Activated CD8-positive, alpha-beta T cell treated with anti-CD3 and anti-CD28 coated beads for 36 hours (primary cell): Measurements from ENCODE around the gene SULT1A2. TPM values are rescaled to one million over a fixed set of nuclear protein-coding genes. Genes with fewer than 3 reads are reported as not detected.

Experiments
- ATAC-seq: fragments of 200-7000 bp; cut with Tn5 transposase; one replicate; pipeline ENCODE4 v1.10.0; 2021; ENCODE audit warnings: mild to moderate bottlenecking, moderate library complexity
- CTCF ChIA-PET: fragments of 350-600 bp; sonication (Branson Sonifier 250); formaldehyde crosslinking; loops from one replicate; lab custom pipeline; 2021; ENCODE audit warnings: antibody characterized with exemption; lab: Charles Lee
- POLR2A ChIA-PET: fragments of 350-600 bp; sonication (Branson Sonifier 250); formaldehyde crosslinking; loops from one replicate; lab custom pipeline; 2021; ENCODE audit warnings: antibody characterized with exemption; lab: Charles Lee
- DNase-seq: peaks from one replicate; pipeline ENCODE4 v3.0.0-alpha.2; 2020
- H3K27ac Mint-ChIP-seq: one replicate; pipeline ENCODE4 v1.8.0; 2021; ENCODE audit warnings: mild to moderate bottlenecking, mixed read lengths
- H3K27me3 Mint-ChIP-seq: one replicate; pipeline ENCODE4 v1.8.0; 2021; ENCODE audit warnings: mixed read lengths
- H3K36me3 Mint-ChIP-seq: one replicate; pipeline ENCODE4 v1.8.0; 2021; ENCODE audit warnings: low read depth, mixed read lengths
- H3K4me1 Mint-ChIP-seq: one replicate; pipeline ENCODE4 v1.8.0; 2021; ENCODE audit warnings: low read depth, mixed read lengths
- H3K4me3 Mint-ChIP-seq: one replicate; pipeline ENCODE4 v1.8.0; 2021; ENCODE audit warnings: mild to moderate bottlenecking, moderate library complexity, mixed read lengths
- H3K9me3 Mint-ChIP-seq: one replicate; pipeline ENCODE4 v1.8.0; 2021; ENCODE audit warnings: mixed read lengths
- intact Hi-C: fragments of 100-400 bp; cut with micrococcal nuclease; formaldehyde crosslinking; loops from one replicate; pipeline ENCODE4 v1.10.0; 2022
- total RNA-seq, 2 experiments: library from RNA; stranded (reverse); gene quantifications; one replicate each; pipeline ENCODE4 v1.2.3, GENCODE V29; 2021
- TF ChIP-seq, protein P1 (sequence below): fragments of 200-600 bp; IDR thresholded peaks from one replicate; pipeline ENCODE4 v1.8.0; 2022; ENCODE audit warnings: antibody characterized with exemption, mild to moderate bottlenecking

The SULT1A2 gene
- total RNA-seq, 2 experiments from 2014 or later = 0.81 to 1.0 TPM

DNA sequence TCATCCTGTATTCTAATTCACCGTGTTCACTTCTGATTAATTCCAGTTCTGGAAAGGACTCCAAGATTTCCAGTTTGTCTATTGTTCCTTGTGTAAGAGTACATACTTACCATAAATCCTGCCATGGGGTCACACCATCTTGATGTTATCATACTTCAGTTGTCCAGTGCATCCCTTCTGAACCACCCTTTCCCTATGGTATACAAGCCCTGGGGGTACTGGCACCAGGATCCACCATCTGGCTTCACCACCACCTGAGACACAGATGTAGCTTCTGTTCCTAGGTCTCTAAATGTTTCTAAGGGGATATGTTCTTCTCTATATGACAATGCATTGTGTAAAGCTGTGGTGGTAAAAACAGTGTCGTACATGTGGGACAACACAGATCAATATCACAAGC is 21.9 kb downstream of the SULT1A2 start:
- H3K4me3 Mint-ChIP-seq = no peak overlapping the region
- CTCF ChIA-PET = no interaction called here
- POLR2A ChIA-PET = interaction anchor here (0.7 kb wide), 1 partner anchor 81 kb away, joined by 3 read pairs; the partner anchor contains the start of gene APOBR
- H3K4me1 Mint-ChIP-seq = peaks cover 21% of the 10 kb centered on the region
- DNase-seq = no peak
- H3K27me3 Mint-ChIP-seq = no peaks in the 10 kb centered on the region
- H3K9me3 Mint-ChIP-seq = no peaks in the 10 kb centered on the region
- TF ChIP-seq, protein P1, sequence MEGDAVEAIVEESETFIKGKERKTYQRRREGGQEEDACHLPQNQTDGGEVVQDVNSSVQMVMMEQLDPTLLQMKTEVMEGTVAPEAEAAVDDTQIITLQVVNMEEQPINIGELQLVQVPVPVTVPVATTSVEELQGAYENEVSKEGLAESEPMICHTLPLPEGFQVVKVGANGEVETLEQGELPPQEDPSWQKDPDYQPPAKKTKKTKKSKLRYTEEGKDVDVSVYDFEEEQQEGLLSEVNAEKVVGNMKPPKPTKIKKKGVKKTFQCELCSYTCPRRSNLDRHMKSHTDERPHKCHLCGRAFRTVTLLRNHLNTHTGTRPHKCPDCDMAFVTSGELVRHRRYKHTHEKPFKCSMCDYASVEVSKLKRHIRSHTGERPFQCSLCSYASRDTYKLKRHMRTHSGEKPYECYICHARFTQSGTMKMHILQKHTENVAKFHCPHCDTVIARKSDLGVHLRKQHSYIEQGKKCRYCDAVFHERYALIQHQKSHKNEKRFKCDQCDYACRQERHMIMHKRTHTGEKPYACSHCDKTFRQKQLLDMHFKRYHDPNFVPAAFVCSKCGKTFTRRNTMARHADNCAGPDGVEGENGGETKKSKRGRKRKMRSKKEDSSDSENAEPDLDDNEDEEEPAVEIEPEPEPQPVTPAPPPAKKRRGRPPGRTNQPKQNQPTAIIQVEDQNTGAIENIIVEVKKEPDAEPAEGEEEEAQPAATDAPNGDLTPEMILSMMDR = no peak
- intact Hi-C loops = no loop called here
- ATAC-seq = no peak
- H3K36me3 Mint-ChIP-seq = peaks cover 3% of the 10 kb centered on the region
- no peak overlapping the region for H3K27ac Mint-ChIP-seq

- Mint-ChIP-seq H3K9me3 (no peaks in the 10 kb centered on the region), H3K27me3 (no peaks in the 10 kb centered on the region), H3K27ac (no peak overlapping the region), H3K4me1 (peaks cover 21% of the 10 kb centered on the region), H3K36me3 (peaks cover 3% of the 10 kb centered on the region), H3K4me3 (no peak overlapping the region)
- TF ChIP-seq, protein P1 = no peak
- DNase-seq = no peak
- intact Hi-C loops = loop anchor here (2.0 kb wide), 1 partner anchor 13 kb away; no protein-coding TSS in a partner anchor
- ChIA-PET POLR2A (interaction anchor here (0.7 kb wide), 1 partner anchor 80 kb away, joined by 3 read pairs; the partner anchor contains the start of gene APOBR), CTCF (no interaction called here)
- no peak for ATAC-seq
Measured at GRCh38 chr16:28573738-28574718, 22.8 kb downstream of the SULT1A2 start.

GRCh38 chr16:28572696-28573510 is 23.9 kb downstream of the SULT1A2 start:
- H3K27me3 Mint-ChIP-seq = no peaks in the 10 kb centered on the region
- no peak for DNase-seq
- CTCF ChIA-PET = interaction anchor here (0.6 kb wide), 1 partner anchor 664 kb away, joined by 3 read pairs; no protein-coding TSS in a partner anchor
- POLR2A ChIA-PET = no interaction called here
- peaks cover 20% of the 10 kb centered on the region for H3K4me1 Mint-ChIP-seq
- no peak for ATAC-seq
- intact Hi-C loops = loop anchor here (2.0 kb wide), 1 partner anchor 14 kb away; no protein-coding TSS in a partner anchor
- TF ChIP-seq, protein P1 = no peak
- H3K27ac Mint-ChIP-seq = no peak overlapping the region
- no peak overlapping the region for H3K4me3 Mint-ChIP-seq
- peaks cover 6% of the 10 kb centered on the region for H3K36me3 Mint-ChIP-seq
- no peaks in the 10 kb centered on the region for H3K9me3 Mint-ChIP-seq

GRCh38 chr16:28569968-28570752 is 26.7 kb downstream of the SULT1A2 start:
- peaks cover 23% of the 10 kb centered on the region for H3K36me3 Mint-ChIP-seq
- CTCF ChIA-PET = no interaction called here
- ATAC-seq (no peak), DNase-seq (no peak)
- H3K27me3 Mint-ChIP-seq = no peaks in the 10 kb centered on the region
- no peak overlapping the region for H3K4me3 Mint-ChIP-seq
- peaks cover 9% of the 10 kb centered on the region for H3K9me3 Mint-ChIP-seq
- H3K4me1 Mint-ChIP-seq = peaks cover 25% of the 10 kb centered on the region
- no peak overlapping the region for H3K27ac Mint-ChIP-seq
- POLR2A ChIA-PET = interaction anchor here (0.6 kb wide), 1 partner anchor 57 kb away, joined by 3 read pairs; no protein-coding TSS in a partner anchor
- TF ChIP-seq, protein P1 = no peak
- intact Hi-C loops = no loop called here
